ENCODE data around the gene DNASE1L3. TPM values are rescaled to one million over a fixed set of nuclear protein-coding genes. Genes with fewer than 3 reads are reported as not detected.

Gene DNASE1L3
- total and polyA plus RNA-seq, 2 experiments from 2014 or later: not detected

DNA sequence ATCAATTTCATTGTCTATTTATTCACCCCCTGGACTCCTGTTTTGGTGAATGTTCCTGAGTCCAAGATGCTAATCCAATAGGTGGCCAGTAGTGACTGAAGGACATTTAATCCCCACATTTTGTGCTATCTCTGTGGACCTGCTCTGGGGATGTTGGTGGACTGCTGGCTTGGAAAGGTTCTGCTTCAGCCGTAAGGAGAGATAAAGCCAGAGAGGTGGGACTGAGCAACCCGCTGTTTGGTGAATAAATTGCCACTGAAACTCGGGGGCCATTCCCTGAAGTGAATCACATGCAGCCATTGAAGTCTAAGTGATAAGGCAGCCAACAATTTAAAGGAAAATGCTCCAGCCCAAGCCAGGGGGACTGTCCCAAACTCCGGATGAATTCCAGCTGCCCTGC, 25.2 kb upstream of the DNASE1L3 start (continued):
- TF ChIP-seq ZNF114 (CRISPR knock-in tag; IDR thresholded peaks at IDR 0.05) (no peak), STAT1 (IDR thresholded peaks at IDR 0.05; ENCODE audit: unreplicated experiment) (no peak)
- TF ChIP-seq, protein P1, sequence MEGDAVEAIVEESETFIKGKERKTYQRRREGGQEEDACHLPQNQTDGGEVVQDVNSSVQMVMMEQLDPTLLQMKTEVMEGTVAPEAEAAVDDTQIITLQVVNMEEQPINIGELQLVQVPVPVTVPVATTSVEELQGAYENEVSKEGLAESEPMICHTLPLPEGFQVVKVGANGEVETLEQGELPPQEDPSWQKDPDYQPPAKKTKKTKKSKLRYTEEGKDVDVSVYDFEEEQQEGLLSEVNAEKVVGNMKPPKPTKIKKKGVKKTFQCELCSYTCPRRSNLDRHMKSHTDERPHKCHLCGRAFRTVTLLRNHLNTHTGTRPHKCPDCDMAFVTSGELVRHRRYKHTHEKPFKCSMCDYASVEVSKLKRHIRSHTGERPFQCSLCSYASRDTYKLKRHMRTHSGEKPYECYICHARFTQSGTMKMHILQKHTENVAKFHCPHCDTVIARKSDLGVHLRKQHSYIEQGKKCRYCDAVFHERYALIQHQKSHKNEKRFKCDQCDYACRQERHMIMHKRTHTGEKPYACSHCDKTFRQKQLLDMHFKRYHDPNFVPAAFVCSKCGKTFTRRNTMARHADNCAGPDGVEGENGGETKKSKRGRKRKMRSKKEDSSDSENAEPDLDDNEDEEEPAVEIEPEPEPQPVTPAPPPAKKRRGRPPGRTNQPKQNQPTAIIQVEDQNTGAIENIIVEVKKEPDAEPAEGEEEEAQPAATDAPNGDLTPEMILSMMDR (conservative IDR thresholded peaks at IDR 0.05; ENCODE audit: low read depth in 2 of 2): no peak

DNA sequence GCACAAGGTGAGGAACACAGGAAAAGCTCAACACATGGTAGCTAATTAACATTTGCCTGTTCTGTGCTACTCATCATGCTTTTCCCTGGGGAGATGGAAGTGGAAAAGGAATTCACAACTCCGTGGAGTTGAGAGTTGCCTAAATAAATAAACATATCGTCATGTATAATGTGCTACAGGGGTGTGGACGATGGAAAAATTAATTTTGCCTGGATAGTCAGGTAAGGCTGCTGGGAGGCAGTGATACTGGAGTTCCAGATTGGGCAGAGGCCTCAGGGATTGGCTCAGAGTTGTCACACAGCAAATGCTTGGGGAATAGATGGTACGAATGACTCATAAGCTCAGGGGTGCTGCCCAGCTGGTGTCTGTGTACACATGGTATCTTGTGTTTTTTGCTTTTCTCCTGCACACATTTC, 23.8 kb upstream of the DNASE1L3 start:
- no peaks in the 10 kb centered on the region for H3K79me2 ChIP-seq (replicated peaks; ENCODE audit: insufficient read depth)
- no peak overlapping the region for H3K4me2 ChIP-seq
- Mint-ChIP-seq H3K4me3 (no peak overlapping the region), H3K9me3 (no peaks in the 10 kb centered on the region), H3K27ac (no peak overlapping the region), H3K36me3 (ENCODE audit: low read depth) (no peaks in the 10 kb centered on the region), H3K27me3 (ENCODE audit: insufficient read depth, low read depth, poor library complexity) (peaks cover 35% of the 10 kb centered on the region), H3K4me1 (peaks cover 7% of the 10 kb centered on the region)
- H2AFZ ChIP-seq: no peak overlapping the region
- peaks cover 3% of the 10 kb centered on the region; the same call in 1 of the 2 replicates for H3F3A ChIP-seq (replicated peaks; ENCODE audit: low read depth)
- H3K36me3 ChIP-seq (ENCODE audit: insufficient read depth): no peaks in the 10 kb centered on the region
- DNase-seq (ENCODE audit: low spot score) (no peak), ATAC-seq (no peak)
- no peaks in the 10 kb centered on the region for H4K20me1 ChIP-seq (replicated peaks; ENCODE audit: insufficient read depth)
- H3K27ac ChIP-seq (ENCODE audit: low read depth): no peak overlapping the region
- peaks cover 4% of the 10 kb centered on the region; the same call in 1 of the 2 replicates for H3K4me1 ChIP-seq (ENCODE audit: insufficient read depth)
- H3K4me3 ChIP-seq: no peak overlapping the region
- H3K9me2 ChIP-seq (ENCODE audit: insufficient read depth): no peaks in the 10 kb centered on the region
- peaks cover 44% of the 10 kb centered on the region for H3K27me3 ChIP-seq (ENCODE audit: insufficient read depth)
- TF ChIP-seq, protein P2, sequence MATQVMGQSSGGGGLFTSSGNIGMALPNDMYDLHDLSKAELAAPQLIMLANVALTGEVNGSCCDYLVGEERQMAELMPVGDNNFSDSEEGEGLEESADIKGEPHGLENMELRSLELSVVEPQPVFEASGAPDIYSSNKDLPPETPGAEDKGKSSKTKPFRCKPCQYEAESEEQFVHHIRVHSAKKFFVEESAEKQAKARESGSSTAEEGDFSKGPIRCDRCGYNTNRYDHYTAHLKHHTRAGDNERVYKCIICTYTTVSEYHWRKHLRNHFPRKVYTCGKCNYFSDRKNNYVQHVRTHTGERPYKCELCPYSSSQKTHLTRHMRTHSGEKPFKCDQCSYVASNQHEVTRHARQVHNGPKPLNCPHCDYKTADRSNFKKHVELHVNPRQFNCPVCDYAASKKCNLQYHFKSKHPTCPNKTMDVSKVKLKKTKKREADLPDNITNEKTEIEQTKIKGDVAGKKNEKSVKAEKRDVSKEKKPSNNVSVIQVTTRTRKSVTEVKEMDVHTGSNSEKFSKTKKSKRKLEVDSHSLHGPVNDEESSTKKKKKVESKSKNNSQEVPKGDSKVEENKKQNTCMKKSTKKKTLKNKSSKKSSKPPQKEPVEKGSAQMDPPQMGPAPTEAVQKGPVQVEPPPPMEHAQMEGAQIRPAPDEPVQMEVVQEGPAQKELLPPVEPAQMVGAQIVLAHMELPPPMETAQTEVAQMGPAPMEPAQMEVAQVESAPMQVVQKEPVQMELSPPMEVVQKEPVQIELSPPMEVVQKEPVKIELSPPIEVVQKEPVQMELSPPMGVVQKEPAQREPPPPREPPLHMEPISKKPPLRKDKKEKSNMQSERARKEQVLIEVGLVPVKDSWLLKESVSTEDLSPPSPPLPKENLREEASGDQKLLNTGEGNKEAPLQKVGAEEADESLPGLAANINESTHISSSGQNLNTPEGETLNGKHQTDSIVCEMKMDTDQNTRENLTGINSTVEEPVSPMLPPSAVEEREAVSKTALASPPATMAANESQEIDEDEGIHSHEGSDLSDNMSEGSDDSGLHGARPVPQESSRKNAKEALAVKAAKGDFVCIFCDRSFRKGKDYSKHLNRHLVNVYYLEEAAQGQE (IDR thresholded peaks at IDR 0.05; ENCODE audit: unreplicated experiment): no peak
- TF ChIP-seq EZH2phosphoT487 (IDR thresholded peaks at IDR 0.05; ENCODE audit: unreplicated experiment): no peak
- TF ChIP-seq, protein P1 (conservative IDR thresholded peaks at IDR 0.05; ENCODE audit: low read depth in 2 of 2): no peak
- TF ChIP-seq, protein P3, sequence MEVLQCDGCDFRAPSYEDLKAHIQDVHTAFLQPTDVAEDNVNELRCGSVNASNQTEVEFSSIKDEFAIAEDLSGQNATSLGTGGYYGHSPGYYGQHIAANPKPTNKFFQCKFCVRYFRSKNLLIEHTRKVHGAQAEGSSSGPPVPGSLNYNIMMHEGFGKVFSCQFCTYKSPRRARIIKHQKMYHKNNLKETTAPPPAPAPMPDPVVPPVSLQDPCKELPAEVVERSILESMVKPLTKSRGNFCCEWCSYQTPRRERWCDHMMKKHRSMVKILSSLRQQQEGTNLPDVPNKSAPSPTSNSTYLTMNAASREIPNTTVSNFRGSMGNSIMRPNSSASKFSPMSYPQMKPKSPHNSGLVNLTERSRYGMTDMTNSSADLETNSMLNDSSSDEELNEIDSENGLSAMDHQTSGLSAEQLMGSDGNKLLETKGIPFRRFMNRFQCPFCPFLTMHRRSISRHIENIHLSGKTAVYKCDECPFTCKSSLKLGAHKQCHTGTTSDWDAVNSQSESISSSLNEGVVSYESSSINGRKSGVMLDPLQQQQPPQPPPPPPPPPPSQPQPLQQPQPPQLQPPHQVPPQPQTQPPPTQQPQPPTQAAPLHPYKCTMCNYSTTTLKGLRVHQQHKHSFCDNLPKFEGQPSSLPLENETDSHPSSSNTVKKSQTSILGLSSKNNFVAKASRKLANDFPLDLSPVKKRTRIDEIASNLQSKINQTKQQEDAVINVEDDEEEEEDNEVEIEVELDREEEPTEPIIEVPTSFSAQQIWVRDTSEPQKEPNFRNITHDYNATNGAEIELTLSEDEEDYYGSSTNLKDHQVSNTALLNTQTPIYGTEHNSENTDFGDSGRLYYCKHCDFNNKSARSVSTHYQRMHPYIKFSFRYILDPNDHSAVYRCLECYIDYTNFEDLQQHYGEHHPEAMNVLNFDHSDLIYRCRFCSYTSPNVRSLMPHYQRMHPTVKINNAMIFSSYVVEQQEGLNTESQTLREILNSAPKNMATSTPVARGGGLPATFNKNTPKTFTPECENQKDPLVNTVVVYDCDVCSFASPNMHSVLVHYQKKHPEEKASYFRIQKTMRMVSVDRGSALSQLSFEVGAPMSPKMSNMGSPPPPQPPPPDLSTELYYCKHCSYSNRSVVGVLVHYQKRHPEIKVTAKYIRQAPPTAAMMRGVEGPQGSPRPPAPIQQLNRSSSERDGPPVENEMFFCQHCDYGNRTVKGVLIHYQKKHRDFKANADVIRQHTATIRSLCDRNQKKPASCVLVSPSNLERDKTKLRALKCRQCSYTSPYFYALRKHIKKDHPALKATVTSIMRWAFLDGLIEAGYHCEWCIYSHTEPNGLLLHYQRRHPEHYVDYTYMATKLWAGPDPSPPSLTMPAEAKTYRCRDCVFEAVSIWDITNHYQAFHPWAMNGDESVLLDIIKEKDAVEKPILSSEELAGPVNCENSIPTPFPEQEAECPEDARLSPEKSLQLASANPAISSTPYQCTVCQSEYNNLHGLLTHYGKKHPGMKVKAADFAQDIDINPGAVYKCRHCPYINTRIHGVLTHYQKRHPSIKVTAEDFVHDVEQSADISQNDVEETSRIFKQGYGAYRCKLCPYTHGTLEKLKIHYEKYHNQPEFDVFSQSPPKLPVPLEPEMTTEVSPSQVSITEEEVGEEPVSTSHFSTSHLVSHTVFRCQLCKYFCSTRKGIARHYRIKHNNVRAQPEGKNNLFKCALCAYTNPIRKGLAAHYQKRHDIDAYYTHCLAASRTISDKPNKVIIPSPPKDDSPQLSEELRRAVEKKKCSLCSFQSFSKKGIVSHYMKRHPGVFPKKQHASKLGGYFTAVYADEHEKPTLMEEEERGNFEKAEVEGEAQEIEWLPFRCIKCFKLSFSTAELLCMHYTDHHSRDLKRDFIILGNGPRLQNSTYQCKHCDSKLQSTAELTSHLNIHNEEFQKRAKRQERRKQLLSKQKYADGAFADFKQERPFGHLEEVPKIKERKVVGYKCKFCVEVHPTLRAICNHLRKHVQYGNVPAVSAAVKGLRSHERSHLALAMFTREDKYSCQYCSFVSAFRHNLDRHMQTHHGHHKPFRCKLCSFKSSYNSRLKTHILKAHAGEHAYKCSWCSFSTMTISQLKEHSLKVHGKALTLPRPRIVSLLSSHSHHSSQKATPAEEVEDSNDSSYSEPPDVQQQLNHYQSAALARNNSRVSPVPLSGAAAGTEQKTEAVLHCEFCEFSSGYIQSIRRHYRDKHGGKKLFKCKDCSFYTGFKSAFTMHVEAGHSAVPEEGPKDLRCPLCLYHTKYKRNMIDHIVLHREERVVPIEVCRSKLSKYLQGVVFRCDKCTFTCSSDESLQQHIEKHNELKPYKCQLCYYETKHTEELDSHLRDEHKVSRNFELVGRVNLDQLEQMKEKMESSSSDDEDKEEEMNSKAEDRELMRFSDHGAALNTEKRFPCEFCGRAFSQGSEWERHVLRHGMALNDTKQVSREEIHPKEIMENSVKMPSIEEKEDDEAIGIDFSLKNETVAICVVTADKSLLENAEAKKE (CRISPR knock-in tag; IDR thresholded peaks at IDR 0.05): no peak
- no peak for TF ChIP-seq CREB1 (CRISPR knock-in tag; IDR thresholded peaks at IDR 0.05; ENCODE audit: low read depth)
- no peak for TF ChIP-seq POLR2AphosphoS5 (IDR thresholded peaks at IDR 0.05; ENCODE audit: low read depth)
- no peak for TF ChIP-seq NANOG (IDR thresholded peaks at IDR 0.05; ENCODE audit: borderline replicate concordance)
- no peak for TF ChIP-seq JUNB (IDR thresholded peaks at IDR 0.05; ENCODE audit: unreplicated experiment)
- TF ChIP-seq STAT1 (IDR thresholded peaks at IDR 0.05; ENCODE audit: unreplicated experiment): no peak
- no peak for TF ChIP-seq ZNF114 (CRISPR knock-in tag; IDR thresholded peaks at IDR 0.05)

All from GM23338 (cell line).